ENCODE data around the gene COL28A1.

The COL28A1 gene

GRCh38 chr7:7519528-7519927 is 16.1 kb downstream of the COL28A1 start:
- no peak overlapping the region for H3K4me3 ChIP-seq (ENCODE audit: low read depth, low read length)
- DNase-seq (ENCODE audit: low read depth, low spot score), result no peak
- POLR2A ChIA-PET, result no interaction called here
- no peak for TF ChIP-seq CTCF (IDR thresholded peaks at IDR 0.05; ENCODE audit: insufficient read depth, low read length, missing control alignments)
- CTCF ChIA-PET, result interaction anchor here (1.6 to 2.3 kb wide), 3 partner anchors 23 to 96 kb away, joined by 3 to 7 read pairs (median 4); no protein-coding TSS in a partner anchor

- no peak overlapping the region for H3K4me3 ChIP-seq (ENCODE audit: low read depth, low read length)
- TF ChIP-seq CTCF (IDR thresholded peaks at IDR 0.05; ENCODE audit: insufficient read depth, low read length, missing control alignments), result no peak
- ChIA-PET CTCF (no interaction called here), POLR2A (no interaction called here)
- no peak for DNase-seq (ENCODE audit: low read depth, low spot score)
Observed at GRCh38 chr7:7519056-7519455, 16.6 kb downstream of the COL28A1 start.

GRCh38 chr7:7517754-7518153 is 17.9 kb downstream of the COL28A1 start:
- H3K4me3 ChIP-seq (ENCODE audit: low read depth, low read length), result no peak overlapping the region
- DNase-seq (ENCODE audit: low read depth, low spot score), result no peak
- ChIA-PET POLR2A (no interaction called here), CTCF (interaction anchor here (0.9 kb wide), 1 partner anchor 94 kb away, joined by 3 read pairs; no protein-coding TSS in a partner anchor)
- TF ChIP-seq CTCF (IDR thresholded peaks at IDR 0.05; ENCODE audit: insufficient read depth, low read length, missing control alignments), result no peak

GRCh38 chr7:7516662-7517061 is 19.0 kb downstream of the COL28A1 start:
- ChIA-PET CTCF (interaction anchor here (1.0 to 1.9 kb wide), 3 partner anchors 25 to 94 kb away, joined by 3 to 7 read pairs (median 4); no protein-coding TSS in a partner anchor), POLR2A (no interaction called here)
- TF ChIP-seq CTCF (IDR thresholded peaks at IDR 0.05; ENCODE audit: insufficient read depth, low read length, missing control alignments), result no peak
- DNase-seq (ENCODE audit: low read depth, low spot score), result no peak
- H3K4me3 ChIP-seq (ENCODE audit: low read depth, low read length), result no peak overlapping the region

- POLR2A ChIA-PET, result no interaction called here
- CTCF ChIA-PET, result interaction anchor here (1.0 to 1.9 kb wide), 3 partner anchors 25 to 93 kb away, joined by 3 to 7 read pairs (median 4); no protein-coding TSS in a partner anchor
- no peak for DNase-seq (ENCODE audit: low read depth, low spot score)
- TF ChIP-seq CTCF (IDR thresholded peaks at IDR 0.05; ENCODE audit: insufficient read depth, low read length, missing control alignments), result no peak
- H3K4me3 ChIP-seq (ENCODE audit: low read depth, low read length), result no peak overlapping the region
Observed at GRCh38 chr7:7516156-7516555, 19.5 kb downstream of the COL28A1 start.

GRCh38 chr7:7512861-7513597 is 22.6 kb downstream of the COL28A1 start:
- POLR2A ChIA-PET, result no interaction called here

More at GRCh38 chr7:7512861-7513597, 22.6 kb downstream of the COL28A1 start:
- CTCF ChIA-PET, result interaction anchor here (0.9 to 1.6 kb wide), 2 partner anchors 12 to 89 kb away, joined by 4 read pairs; no protein-coding TSS in a partner anchor
- no peak for TF ChIP-seq CTCF (IDR thresholded peaks at IDR 0.05; ENCODE audit: insufficient read depth, low read length, missing control alignments)
- DNase-seq (ENCODE audit: low read depth, low spot score), result no peak
- no peak overlapping the region for H3K4me3 ChIP-seq (ENCODE audit: low read depth, low read length)

All from AG04449 (cell line).